ENCODE measurements around the gene SLC25A14.

DNA sequence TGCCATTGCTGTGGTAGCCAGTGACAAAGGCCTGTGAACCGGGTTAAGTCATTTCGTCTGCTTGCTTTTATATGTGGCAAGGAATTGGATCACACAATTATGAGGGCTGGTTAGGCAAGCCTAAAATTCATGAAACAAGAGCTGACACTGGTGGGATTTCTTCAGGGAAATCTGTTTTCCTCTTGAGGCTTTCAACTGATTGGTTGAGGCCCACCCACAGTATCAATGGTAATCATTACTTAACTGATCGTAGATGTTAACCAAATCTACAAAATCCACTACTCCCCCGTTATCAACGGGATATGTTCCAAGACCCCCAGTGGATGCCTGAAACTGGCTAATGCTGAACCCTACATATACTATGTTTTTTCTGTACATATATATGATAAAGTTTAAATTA is 75.1 kb downstream of the SLC25A14 start:
- TF ChIP-seq, protein P1, sequence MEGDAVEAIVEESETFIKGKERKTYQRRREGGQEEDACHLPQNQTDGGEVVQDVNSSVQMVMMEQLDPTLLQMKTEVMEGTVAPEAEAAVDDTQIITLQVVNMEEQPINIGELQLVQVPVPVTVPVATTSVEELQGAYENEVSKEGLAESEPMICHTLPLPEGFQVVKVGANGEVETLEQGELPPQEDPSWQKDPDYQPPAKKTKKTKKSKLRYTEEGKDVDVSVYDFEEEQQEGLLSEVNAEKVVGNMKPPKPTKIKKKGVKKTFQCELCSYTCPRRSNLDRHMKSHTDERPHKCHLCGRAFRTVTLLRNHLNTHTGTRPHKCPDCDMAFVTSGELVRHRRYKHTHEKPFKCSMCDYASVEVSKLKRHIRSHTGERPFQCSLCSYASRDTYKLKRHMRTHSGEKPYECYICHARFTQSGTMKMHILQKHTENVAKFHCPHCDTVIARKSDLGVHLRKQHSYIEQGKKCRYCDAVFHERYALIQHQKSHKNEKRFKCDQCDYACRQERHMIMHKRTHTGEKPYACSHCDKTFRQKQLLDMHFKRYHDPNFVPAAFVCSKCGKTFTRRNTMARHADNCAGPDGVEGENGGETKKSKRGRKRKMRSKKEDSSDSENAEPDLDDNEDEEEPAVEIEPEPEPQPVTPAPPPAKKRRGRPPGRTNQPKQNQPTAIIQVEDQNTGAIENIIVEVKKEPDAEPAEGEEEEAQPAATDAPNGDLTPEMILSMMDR (IDR thresholded peaks at IDR 0.05; ENCODE audit: low read length) = no peak
- TF ChIP-seq EZH2 (IDR thresholded peaks at IDR 0.05; ENCODE audit: borderline replicate concordance, low read length) = no peak
